Caco-2 (cell line): ENCODE results near the gene KLK1. TPM values are rescaled to one million over a fixed set of nuclear protein-coding genes. Genes with fewer than 3 reads are reported as not detected.

ENCODE experiments used
- BruUV-seq: library from RNA; stranded (reverse); fragments of 400-500 nt; replicated peaks from 2 replicates; lab custom pipeline; 2021; lab: Mats Ljungman, UMichigan
- CTCF ChIA-PET: fragments of 300-600 bp; sonication (Branson Sonifier 250); formaldehyde crosslinking; loops from one replicate; lab custom pipeline; 2022; ENCODE audit warnings: antibody characterized with exemption; lab: Charles Lee
- POLR2A ChIA-PET: fragments of 300-600 bp; sonication (Branson Sonifier 250); formaldehyde crosslinking; loops from one replicate; lab custom pipeline; 2022; ENCODE audit warnings: antibody characterized with exemption; lab: Charles Lee
- DNase-seq, 2 experiments: peaks; one replicate each; pipeline versions ENCODE4 v3.0.0 to v3.0.0-alpha.2; 2020 to 2022
- H3K27me3 ChIP-seq: replicated peaks from 2 replicates; pipeline ENCODE4 v1.6.0; 2011; ENCODE audit warnings: low read length; ENCODE audit not compliant: control insufficient read depth, insufficient read depth
- H3K36me3 ChIP-seq: 2 replicates; pipeline ENCODE4 v1.5.1; 2011; ENCODE audit warnings: low read length; ENCODE audit not compliant: control insufficient read depth, insufficient read depth
- H3K4me1 ChIP-seq: fragments of 250-450 bp; sonication (Bioruptor Pico); 2 replicates; pipeline ENCODE4 v1.5.1; 2020; ENCODE audit warnings: mild to moderate bottlenecking
- H3K4me3 ChIP-seq: 2 replicates; pipeline ENCODE4 v1.5.1; 2011; ENCODE audit warnings: low read depth, mild to moderate bottlenecking, control low read depth, low read length
- H3K9me3 ChIP-seq: fragments of 250-450 bp; sonication (Bioruptor Pico); 2 replicates; pipeline ENCODE4 v1.5.1; 2020; ENCODE audit warnings: mild to moderate bottlenecking, moderate library complexity
- H3K27ac Mint-ChIP-seq: one replicate; pipeline ENCODE4 v1.8.0; 2022; ENCODE audit warnings: mixed read lengths; ENCODE audit not compliant: unreplicated experiment
- H3K27me3 Mint-ChIP-seq: one replicate; pipeline ENCODE4 v1.8.0; 2022; ENCODE audit warnings: mixed read lengths; ENCODE audit not compliant: insufficient read depth, unreplicated experiment
- H3K36me3 Mint-ChIP-seq: one replicate; pipeline ENCODE4 v1.8.0; 2022; ENCODE audit warnings: mild to moderate bottlenecking, mixed read lengths; ENCODE audit not compliant: insufficient read depth, unreplicated experiment
- H3K4me1 Mint-ChIP-seq: one replicate; pipeline ENCODE4 v1.8.0; 2022; ENCODE audit warnings: low read depth, mixed read lengths; ENCODE audit not compliant: unreplicated experiment
- H3K4me3 Mint-ChIP-seq: one replicate; pipeline ENCODE4 v1.8.0; 2022; ENCODE audit warnings: mild to moderate bottlenecking, moderate library complexity, mixed read lengths; ENCODE audit not compliant: unreplicated experiment
- H3K9me3 Mint-ChIP-seq: one replicate; pipeline ENCODE4 v1.8.0; 2022; ENCODE audit warnings: mixed read lengths; ENCODE audit not compliant: unreplicated experiment
- CTCF ChIP-seq, 2 experiments: fragments of 200-600 bp in 1 of 2; IDR thresholded peaks; 1 replicate in 1 of 2; 2 replicates in 1 of 2; pipeline versions ENCODE4 v1.5.1 to v1.8.0; 2011 to 2022; ENCODE audit warnings: antibody characterized with exemption in 1 of 2, control low read depth in 1 of 2, inconsistent platforms in 1 of 2, low read depth in 1 of 2, low read length in 1 of 2, mild to moderate bottlenecking in 1 of 2, moderate library complexity in 1 of 2; ENCODE audit not compliant: insufficient read depth in 1 of 2, severe bottlenecking in 1 of 2, unreplicated experiment in 1 of 2
- intact Hi-C: fragments of 100-400 bp; cut with micrococcal nuclease; formaldehyde crosslinking; loops from one replicate; pipeline ENCODE4 v1.10.0; 2022; ENCODE audit not compliant: unreplicated experiment
- total RNA-seq: library from RNA; stranded (reverse); gene quantifications from 2 replicates; pipeline ENCODE4 v1.2.3, GENCODE V29; 2022

Gene KLK1
- total RNA-seq, 1 experiment from 2014 or later: 0.73 TPM

GRCh38 chr19:50818859-50819472, 4.6 kb downstream of the KLK1 start:
- H3K36me3 ChIP-seq: no peaks in the 10 kb centered on the region; the same call in 1 of the 2 replicates
- POLR2A ChIA-PET: no interaction called here
- no peak for DNase-seq
- no peaks in the 10 kb centered on the region for H3K9me3 ChIP-seq
- intact Hi-C loops: no loop called here
- Mint-ChIP-seq H3K27ac (no peak overlapping the region), H3K36me3 (peaks cover 5% of the 10 kb centered on the region), H3K4me1 (peaks cover 15% of the 10 kb centered on the region), H3K9me3 (peaks cover 7% of the 10 kb centered on the region), H3K27me3 (peaks cover 20% of the 10 kb centered on the region), H3K4me3 (peak overlapping the region; percentile 63)
- no peak for TF ChIP-seq CTCF (IDR thresholded peaks at IDR 0.05; ENCODE audit: insufficient read depth in 1 of 2, low read depth in 1 of 2, low read length in 1 of 2, severe bottlenecking in 1 of 2, unreplicated experiment in 1 of 2)
- no TSS peak for BruUV-seq
- peaks cover 2% of the 10 kb centered on the region; the same call in 1 of the 2 replicates for H3K27me3 ChIP-seq
- peaks cover 10% of the 10 kb centered on the region for H3K4me1 ChIP-seq
- CTCF ChIA-PET: interaction anchor here (0.6 kb wide), 1 partner anchor 308 kb away, joined by 3 read pairs; the partner anchor contains the start of gene JOSD2
- no peak overlapping the region; the same call in 1 of the 2 replicates for H3K4me3 ChIP-seq

GRCh38 chr19:50817941-50818858, 5.4 kb downstream of the KLK1 start:
- no peak overlapping the region for H3K27ac Mint-ChIP-seq
- H3K9me3 Mint-ChIP-seq: peaks cover 7% of the 10 kb centered on the region
- BruUV-seq: no TSS peak
- Histone ChIP-seq H3K36me3 (no peaks in the 10 kb centered on the region; the same call in 1 of the 2 replicates), H3K9me3 (no peaks in the 10 kb centered on the region), H3K4me1 (peaks cover 5% of the 10 kb centered on the region), H3K4me3 (peak overlapping the region; percentile 16), H3K27me3 (peaks cover 2% of the 10 kb centered on the region; the same call in 1 of the 2 replicates)
- peaks cover 15% of the 10 kb centered on the region for H3K4me1 Mint-ChIP-seq
- peak overlapping the region; percentile 63 for H3K4me3 Mint-ChIP-seq
- TF ChIP-seq CTCF (IDR thresholded peaks at IDR 0.05; ENCODE audit: insufficient read depth in 1 of 2, low read depth in 1 of 2, low read length in 1 of 2, severe bottlenecking in 1 of 2, unreplicated experiment in 1 of 2): no peak
- peak; percentile 75 to 83 for DNase-seq
- intact Hi-C loops: no loop called here
- ChIA-PET POLR2A (no interaction called here), CTCF (interaction anchor here (0.6 kb wide), 1 partner anchor 307 kb away, joined by 3 read pairs; the partner anchor contains the start of gene JOSD2)
- H3K36me3 Mint-ChIP-seq: peaks cover 5% of the 10 kb centered on the region
- H3K27me3 Mint-ChIP-seq: peaks cover 20% of the 10 kb centered on the region

- Histone ChIP-seq H3K4me1 (no peaks in the 10 kb centered on the region), H3K4me3 (no peak overlapping the region), H3K27me3 (peaks cover 2% of the 10 kb centered on the region; the same call in 1 of the 2 replicates), H3K9me3 (no peaks in the 10 kb centered on the region), H3K36me3 (no peaks in the 10 kb centered on the region; the same call in 1 of the 2 replicates)
- H3K27me3 Mint-ChIP-seq: peaks cover 15% of the 10 kb centered on the region
- H3K27ac Mint-ChIP-seq: no peak overlapping the region
- intact Hi-C loops: no loop called here
- DNase-seq: no peak
- TF ChIP-seq CTCF (IDR thresholded peaks at IDR 0.05; ENCODE audit: insufficient read depth in 1 of 2, low read depth in 1 of 2, low read length in 1 of 2, severe bottlenecking in 1 of 2, unreplicated experiment in 1 of 2): no peak
- H3K4me3 Mint-ChIP-seq: no peak overlapping the region
- peaks cover 5% of the 10 kb centered on the region for H3K36me3 Mint-ChIP-seq
- BruUV-seq: no TSS peak
- ChIA-PET POLR2A (no interaction called here), CTCF (no interaction called here)
- H3K4me1 Mint-ChIP-seq: peaks cover 4% of the 10 kb centered on the region
- peaks cover 12% of the 10 kb centered on the region for H3K9me3 Mint-ChIP-seq
Observed at GRCh38 chr19:50815439-50815838, 8.1 kb downstream of the KLK1 start.
